ENCODE data around the gene VSIR.

DNA sequence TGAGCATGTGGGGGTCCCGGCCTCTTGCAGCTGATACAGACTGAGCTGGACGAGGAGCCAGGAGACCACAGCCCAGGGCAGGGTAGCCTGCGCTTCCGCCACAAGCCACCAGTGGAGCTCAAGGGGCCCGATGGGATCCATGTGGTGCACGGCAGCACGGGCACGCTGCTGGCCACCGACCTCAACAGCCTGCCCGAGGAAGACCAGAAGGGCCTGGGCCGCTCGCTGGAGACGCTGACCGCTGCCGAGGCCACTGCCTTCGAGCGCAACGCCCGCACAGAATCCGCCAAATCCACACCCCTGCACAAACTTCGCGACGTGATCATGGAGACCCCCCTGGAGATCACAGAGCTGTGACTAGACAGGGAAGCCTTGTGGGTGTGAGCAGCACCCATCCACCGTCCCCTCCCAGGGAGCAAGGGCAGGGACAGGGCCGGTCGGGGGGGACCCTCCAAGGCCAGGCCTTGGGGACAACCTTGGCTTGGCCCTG, 41.6 kb upstream of the VSIR start:
- TF ChIP-seq SIN3A (IDR thresholded peaks at IDR 0.05; ENCODE audit: borderline replicate concordance, insufficient read depth, low read length) (no peak), POLR2AphosphoS5 (IDR thresholded peaks at IDR 0.05; ENCODE audit: low read depth, low read length) (no peak), TAF1 (IDR thresholded peaks at IDR 0.05; ENCODE audit: borderline replicate concordance, insufficient read depth, low read length) (no peak), FOXP2 (optimal IDR thresholded peaks at IDR 0.05; ENCODE audit: borderline replicate concordance, extremely low read depth, extremely low read length, insufficient read depth) (no peak)
- TF ChIP-seq, protein P1, sequence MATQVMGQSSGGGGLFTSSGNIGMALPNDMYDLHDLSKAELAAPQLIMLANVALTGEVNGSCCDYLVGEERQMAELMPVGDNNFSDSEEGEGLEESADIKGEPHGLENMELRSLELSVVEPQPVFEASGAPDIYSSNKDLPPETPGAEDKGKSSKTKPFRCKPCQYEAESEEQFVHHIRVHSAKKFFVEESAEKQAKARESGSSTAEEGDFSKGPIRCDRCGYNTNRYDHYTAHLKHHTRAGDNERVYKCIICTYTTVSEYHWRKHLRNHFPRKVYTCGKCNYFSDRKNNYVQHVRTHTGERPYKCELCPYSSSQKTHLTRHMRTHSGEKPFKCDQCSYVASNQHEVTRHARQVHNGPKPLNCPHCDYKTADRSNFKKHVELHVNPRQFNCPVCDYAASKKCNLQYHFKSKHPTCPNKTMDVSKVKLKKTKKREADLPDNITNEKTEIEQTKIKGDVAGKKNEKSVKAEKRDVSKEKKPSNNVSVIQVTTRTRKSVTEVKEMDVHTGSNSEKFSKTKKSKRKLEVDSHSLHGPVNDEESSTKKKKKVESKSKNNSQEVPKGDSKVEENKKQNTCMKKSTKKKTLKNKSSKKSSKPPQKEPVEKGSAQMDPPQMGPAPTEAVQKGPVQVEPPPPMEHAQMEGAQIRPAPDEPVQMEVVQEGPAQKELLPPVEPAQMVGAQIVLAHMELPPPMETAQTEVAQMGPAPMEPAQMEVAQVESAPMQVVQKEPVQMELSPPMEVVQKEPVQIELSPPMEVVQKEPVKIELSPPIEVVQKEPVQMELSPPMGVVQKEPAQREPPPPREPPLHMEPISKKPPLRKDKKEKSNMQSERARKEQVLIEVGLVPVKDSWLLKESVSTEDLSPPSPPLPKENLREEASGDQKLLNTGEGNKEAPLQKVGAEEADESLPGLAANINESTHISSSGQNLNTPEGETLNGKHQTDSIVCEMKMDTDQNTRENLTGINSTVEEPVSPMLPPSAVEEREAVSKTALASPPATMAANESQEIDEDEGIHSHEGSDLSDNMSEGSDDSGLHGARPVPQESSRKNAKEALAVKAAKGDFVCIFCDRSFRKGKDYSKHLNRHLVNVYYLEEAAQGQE (IDR thresholded peaks at IDR 0.05; ENCODE audit: insufficient read depth in 1 of 2, low read depth in 2 of 2, low read length in 2 of 2), result no peak

Measured in PFSK-1 (cell line).